Left ventricle myocardium superior (tissue), 1 donor: ENCODE data around the gene ADAM33. TPM values are rescaled to one million over a fixed set of nuclear protein-coding genes. Genes with fewer than 3 reads are reported as not detected.

ENCODE experiments used
- ATAC-seq: fragments of 200-7000 bp; cut with Tn5 transposase; one replicate; pipeline ENCODE4 v1.9.1; 2020; ENCODE audit warnings: mild to moderate bottlenecking, moderate library complexity
- DNase-seq: peaks from one replicate; pipeline ENCODE4 v3.0.0-alpha.2; 2020
- intact Hi-C: fragments of 100-400 bp; cut with micrococcal nuclease; formaldehyde crosslinking; loops from one replicate; pipeline ENCODE4 v1.11.0; 2022
- total RNA-seq: library from RNA; stranded (reverse); fragmentation: NEBNext Ultra II Directional; extraction: Animal tissue kit (Norgen Biotek cat#: 25700); gene quantifications from one replicate; pipeline ENCODE4 v1.2.1, GENCODE V29; 2021
- donor health status: DM: no; HTN: yes; CAD: no; lungs with severe emphysema.

Gene ADAM33
- total RNA-seq, 1 donor from 2014 or later = 12.2 TPM

DNA sequence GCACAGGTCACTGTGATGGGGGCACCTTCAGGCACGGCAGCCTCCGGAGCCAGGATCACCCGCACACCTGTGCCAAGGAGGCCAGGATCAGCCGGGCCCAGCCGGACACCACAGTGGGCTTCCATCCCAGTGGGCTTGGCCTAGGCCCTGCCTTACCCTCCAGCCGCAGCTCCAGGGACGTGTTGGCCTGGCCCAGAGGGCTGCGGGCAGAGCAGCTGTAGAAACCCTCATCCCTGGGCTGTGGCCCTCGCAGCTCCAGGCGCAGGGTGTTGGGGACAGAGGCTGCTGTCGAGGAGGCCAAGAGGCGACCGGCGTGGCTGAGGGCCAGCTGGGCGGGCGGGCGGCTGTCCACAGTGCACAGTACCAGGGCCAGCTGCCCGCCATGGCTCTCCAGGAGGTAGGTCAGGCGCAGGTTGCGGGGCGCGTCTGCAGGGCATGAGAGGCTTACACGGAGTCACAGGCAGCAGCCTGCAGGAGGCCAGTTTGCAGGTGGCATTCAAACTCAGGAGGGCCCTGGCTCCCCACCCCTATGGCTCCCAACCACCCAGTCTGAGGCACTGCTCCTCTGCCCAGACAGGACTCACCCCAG, 11.0 kb upstream of the ADAM33 start:
- peak; percentile 21 for DNase-seq
- intact Hi-C loops = no loop called here
- ATAC-seq = no peak

DNA sequence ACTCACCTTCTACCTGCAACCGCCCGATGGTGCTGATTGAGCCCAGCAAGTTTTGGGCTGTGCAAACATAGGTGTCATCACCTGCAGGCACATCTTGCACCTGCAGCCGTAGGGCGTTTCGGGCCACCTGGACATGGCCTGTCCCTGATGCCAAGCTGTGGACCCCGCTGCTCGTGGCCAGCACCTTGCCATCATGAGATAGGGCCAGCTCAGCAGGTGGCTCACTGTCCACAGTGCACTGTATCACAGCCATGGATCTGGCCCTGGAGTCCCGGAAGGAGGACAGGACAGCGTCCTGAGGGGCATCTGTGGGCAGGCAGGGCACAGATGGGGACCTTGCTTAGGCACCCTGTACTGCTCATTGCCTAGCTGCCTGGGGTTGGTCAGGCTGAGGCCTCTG, 10.1 kb upstream of the ADAM33 start:
- DNase-seq = no peak
- ATAC-seq = no peak
- intact Hi-C loops = no loop called here

DNA sequence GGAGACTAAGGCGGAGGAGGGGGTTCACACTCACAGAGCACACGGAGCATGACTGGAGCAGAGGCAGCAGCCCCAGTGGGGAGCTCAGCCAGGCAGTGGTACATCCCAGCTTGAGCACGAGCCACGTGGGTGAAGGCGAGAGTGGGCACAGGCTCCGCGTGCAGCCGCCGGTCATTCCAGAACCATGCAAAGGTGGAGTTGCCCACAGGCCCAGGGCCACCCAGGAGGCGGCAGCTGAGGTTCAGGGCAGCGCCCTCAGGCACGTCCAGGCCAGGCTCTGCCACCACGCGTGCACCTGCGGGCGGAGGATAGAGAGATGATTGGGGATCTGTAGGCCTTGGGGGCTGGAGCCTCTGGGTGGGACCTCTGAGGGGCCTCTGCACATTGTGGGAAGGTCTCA, 9.5 kb upstream of the ADAM33 start:
- intact Hi-C loops = no loop called here
- DNase-seq (no peak), ATAC-seq (no peak)

DNA sequence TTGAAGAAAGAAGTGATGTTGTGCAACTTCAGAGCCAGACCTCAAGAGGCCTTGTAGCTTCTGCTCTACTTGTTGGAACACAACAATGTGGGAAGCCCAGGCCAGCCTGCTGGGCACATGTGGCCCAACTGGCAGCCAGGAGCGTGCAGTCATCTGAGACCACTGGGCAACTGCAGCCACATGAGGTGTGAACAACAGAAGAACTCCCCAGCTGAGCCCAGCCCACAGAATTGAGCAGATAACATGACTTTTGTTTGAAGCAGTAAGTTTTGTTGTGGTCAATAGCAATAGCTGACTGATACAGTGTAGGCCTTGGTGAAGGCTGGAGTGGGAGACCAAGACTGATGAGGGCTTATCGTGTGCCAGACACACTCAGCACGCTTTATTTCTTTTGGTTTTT, 8.6 kb upstream of the ADAM33 start:
- ATAC-seq = no peak

DNA sequence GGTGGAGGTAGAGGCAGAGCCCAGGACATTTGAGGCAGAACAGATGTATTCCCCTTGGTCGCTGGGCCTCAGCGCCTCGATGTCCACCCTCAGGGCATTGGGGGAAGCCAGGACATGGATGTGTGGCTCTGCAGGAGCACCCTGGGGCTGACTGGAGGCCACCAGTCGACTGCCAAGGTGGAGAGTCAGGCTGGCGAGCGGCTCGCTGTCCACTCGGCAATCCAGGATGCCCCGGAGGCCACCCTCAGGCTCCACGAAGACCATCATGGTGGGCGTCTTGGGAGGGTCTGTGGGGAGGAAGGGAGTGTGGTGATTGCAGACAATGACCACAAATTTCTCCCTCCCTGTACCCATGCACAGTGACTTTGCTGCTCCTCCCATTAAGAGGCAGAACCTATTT, 8.2 kb upstream of the ADAM33 start:
- ATAC-seq (no peak), DNase-seq (no peak)
- intact Hi-C loops = no loop called here

More for the DNA sequence above, 8.6 kb upstream of the ADAM33 start:
- no peak for DNase-seq
- intact Hi-C loops = no loop called here

DNA sequence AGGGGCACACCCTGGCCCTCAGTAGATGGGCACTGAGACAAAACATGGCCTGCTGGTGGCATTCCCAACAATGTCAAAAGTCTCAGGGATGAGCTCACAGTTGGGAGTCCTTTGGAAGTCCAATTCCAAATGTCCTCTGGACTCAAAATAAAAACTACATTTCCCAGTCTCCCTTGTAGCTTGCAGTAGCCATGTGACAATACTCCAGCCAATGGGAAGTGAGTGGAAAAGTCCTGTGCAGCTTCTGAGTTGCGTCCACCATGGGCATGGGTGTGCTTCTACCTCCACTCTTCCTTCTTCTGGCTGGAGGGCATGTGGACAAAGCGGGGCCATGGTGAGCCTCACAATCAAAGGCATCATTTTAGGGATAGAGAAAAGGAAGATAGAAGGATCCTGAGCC, 5.8 kb upstream of the ADAM33 start:
- DNase-seq (peak; percentile 23), ATAC-seq (peak; percentile 79)
- intact Hi-C loops = no loop called here

DNA sequence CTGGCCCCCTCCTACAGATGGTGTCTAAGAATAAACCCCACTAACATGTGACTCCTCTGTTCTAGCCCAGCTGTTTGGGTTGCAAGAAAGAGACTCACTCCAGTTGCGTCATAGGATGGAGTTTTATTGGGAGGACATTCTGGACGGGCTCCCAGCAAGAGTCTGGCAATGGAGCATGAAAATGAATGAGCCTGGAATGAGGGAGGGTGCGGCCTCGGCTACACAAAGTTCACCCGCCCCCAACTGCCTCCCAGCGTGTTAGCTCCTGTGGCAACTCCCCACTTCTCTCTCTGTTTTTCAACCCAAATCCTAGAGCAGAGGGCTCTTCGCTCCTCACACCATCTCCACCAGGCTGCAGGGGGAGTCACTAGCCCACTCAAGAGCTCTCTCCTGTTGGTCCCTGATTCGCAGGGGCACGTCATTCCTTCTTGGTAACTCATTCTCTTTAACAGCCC, 5.1 kb upstream of the ADAM33 start:
- intact Hi-C loops = no loop called here
- ATAC-seq (peak; percentile 87), DNase-seq (peak; percentile 85)

DNA sequence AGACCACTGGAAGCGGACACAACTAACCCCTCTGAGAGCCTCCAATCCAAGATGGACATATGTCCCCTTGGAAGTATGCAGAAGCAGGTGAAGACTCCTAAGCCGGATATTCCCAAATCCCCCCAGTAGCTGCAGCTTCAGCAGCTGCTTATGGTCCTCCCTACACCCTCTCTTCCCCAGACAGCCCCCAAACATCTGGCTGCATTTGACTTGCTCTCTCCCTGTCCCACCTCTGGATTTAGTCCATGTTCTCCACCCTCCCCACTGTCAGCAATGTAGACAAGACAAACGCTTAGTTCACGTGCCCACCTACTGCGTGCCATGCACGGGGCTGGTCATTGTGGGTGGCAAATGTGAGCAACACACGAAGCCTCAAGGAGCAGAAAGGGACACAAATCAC, 4.6 kb upstream of the ADAM33 start:
- ATAC-seq = no peak
- intact Hi-C loops = no loop called here
- DNase-seq = no peak

DNA sequence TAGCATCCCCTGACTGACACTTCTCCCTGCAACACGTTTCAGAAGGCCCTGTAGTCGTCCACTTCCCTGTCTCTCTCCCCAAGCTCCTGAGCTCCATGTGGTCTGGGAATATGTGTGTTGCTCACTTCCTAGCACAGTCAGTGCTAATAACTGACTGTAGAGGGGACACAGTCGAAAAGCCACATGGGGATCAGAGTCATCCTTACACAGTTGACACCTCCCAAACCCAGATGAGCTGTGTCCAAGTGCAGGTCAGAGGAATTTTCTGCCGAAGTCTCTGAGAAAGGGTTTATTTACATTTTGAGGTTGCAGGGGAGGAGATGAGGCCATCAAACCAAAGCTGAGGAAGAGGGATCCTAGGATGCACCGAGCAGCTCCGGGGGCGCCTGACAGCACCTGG, 3.5 kb upstream of the ADAM33 start:
- intact Hi-C loops = no loop called here
- ATAC-seq (no peak), DNase-seq (peak; percentile 22)

DNA sequence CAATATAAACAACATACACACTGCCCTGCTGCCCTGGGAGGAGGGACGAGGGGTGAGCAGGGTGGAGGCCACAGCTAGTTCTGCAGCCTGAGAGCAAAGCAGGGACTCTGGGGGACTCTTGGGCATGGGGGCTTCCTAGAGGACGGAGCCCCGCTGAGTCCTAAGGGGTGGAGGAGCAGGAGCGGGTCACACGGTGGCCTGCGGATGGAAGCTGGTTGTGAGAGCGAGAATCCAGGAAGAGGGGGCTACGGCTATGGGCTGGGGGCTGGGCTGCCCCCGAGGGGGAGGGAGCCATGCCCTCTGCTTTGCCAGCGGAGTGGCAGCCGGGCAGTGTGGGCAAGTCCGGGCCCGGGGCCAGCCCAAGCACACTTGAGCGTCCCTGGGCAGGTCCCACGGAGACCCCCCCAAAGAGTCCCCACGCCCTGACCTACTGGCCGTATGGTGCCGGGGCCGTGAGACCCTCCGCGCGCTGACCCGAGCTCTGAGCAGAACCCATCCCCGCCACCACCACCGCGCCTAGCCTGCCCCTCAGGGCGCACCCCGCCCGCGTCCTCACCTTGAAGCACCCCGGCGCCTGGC, 369 bp downstream of the ADAM33 start:
- intact Hi-C loops = no loop called here
- DNase-seq = no peak
- ATAC-seq = no peak

DNA sequence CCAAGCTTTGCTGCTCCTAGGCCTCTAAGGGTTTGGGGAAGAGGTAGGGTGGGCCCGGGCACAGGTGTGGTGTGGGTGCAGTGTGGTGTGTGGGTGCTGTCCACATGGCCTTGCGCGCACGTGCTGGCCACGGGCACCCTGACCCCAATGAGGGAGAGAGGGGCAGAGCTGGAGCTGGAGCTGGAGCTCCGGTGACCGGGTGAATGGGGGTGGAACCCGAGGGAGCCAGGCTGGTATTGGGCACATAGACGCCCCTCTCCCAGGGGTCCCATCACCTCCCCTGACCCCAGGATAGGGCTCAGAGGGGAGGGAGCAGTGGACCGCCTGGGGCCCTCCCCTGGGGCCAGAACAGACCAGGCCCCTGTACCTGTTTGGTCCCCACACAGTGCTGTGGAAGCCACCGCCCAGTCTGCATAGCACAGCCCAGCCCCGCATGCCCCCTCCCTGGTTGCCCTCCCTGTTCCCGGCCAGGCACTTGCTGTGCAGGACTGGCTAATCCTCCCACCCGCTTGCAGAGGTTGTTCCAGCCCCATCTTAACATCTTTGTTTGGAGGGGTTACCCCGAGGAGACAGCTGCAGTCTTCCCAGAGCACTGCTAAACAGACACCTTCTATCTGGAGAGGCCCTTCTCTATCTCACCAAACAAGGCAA, 984 bp downstream of the ADAM33 start:
- intact Hi-C loops = no loop called here
- DNase-seq (no peak), ATAC-seq (peak; percentile 3)

DNA sequence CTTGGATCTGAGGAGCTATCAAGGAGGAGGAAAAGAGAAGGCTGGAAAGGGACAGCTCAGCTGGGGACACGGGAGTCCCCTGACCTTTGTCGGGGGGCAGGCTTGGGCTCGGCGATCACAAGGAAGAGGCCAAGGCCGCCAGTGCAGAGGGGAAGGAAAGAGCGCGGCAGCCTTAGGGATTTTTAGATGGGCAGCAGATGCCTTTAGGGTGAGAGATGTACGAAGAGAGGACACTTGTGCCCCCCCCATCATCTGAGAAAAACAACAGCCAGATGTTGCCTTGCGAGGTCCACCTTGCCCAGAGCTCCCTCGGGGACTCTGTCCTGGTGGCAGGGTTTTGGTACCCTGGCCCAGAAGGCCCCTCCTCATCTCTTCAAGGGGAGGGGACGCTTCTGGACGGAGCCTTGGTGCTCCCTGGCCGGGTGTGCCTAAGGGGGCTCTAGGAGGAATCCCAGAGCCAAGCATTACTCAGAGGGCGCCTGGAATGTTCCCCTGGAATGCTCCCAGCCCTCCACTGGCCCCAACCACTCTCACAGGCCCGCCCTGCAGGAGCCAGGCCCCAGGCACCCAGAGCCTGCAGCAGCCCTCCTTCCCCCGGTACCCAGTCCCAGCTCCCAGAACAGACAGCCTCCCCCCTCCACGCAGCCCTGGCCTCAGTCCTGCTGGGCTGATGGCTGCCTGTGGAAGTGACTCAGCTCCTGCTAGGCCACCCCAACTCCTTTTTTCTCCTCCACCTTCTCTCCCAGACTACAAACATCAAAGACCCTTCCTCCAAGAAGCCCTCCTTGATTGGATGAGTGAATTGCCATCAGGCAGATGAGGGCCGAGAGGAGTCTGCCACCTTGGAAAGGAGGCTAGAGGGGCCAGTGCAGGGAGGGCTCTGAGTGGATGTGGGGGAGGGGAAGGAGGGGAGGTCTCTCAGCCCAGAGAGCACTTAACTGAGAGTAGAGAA, 1.8 kb downstream of the ADAM33 start:
- DNase-seq = peak; percentile 68
- intact Hi-C loops = no loop called here
- ATAC-seq = peak; percentile 57

DNA sequence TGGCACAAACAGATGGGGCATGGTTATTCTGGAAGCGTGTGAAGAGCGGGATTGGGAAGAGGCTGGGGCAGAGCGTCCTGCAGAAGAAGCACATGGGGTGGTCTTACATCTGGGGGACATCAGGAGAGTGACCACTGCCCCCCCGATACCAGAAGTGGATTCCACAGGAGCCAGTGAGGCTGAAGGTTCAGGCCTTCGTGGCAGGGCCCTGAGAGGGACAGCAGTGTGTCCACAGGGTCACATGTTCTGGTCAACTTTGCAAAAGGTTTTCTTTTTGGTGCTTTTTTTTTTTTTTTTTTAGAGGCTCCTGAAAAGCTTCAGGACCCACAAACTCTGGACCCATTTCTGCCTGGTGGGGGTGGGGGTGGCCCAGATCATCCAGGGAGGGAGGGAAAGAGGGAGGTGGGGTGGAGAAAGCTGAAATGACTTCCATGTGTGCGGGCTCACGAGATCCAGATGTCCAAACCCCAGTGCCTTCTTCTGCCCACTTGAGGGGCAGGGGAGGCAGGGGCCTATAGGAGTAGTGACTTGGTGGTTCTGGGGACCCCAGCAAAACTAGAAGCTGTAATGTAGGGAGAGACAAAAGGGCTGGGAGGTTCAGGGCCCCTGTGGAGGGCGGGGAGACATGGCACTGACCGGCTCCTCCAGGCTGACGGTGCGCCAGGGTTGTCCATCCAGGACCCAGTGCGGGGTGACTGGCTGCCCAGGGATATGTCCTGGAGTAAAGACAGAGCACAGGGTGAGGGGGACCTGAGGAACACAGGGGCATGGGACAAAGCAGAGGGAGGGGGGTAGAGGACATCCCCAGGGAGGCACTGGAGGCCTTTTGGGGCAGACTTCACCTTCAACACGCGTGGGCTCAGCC, 2.7 kb downstream of the ADAM33 start:
- DNase-seq = peak; percentile 18
- ATAC-seq = no peak
- intact Hi-C loops = no loop called here

DNA sequence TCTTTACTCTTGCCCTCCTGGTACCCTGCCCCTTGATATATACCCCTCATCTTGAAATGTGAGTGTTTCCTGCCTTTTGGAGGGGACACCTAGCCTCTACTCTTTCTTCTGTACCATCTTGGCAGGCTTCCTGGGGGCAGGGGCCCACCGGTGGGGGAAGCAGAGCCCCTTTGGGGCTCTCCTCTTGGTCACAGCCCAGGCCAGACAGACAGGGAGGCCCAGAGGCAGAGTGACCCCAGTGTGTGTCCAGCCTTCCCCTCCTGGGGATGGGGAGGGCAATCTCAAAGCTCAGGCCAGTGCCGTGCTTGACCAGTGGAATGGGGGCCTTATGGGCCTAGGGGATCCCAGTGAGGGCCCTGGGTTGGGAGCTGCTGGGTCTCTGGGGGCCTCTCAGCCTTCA, 3.6 kb downstream of the ADAM33 start:
- intact Hi-C loops = no loop called here
- DNase-seq (peak; percentile 33), ATAC-seq (no peak)

DNA sequence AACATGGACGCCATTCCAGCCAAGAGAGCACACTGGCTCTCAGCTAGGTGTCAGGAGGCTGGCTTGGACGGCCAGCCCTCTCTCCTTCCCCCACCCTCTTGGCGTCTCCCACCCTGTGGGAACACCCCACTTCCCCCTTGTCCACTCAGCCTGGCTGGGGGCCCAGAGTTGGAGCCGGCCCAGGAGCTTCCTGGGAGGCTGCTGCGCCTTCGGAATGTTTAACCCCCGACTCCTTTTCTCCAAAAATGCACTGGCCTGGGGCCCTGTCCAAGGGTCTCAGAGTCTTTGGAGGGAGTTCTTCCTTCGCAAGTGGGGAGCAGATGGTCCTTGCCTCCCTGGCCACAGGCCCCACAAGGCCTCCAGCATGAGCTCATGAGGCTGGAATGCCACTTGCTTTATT, 4.1 kb downstream of the ADAM33 start:
- intact Hi-C loops = no loop called here
- peak; percentile 70 for DNase-seq
- no peak for ATAC-seq

DNA sequence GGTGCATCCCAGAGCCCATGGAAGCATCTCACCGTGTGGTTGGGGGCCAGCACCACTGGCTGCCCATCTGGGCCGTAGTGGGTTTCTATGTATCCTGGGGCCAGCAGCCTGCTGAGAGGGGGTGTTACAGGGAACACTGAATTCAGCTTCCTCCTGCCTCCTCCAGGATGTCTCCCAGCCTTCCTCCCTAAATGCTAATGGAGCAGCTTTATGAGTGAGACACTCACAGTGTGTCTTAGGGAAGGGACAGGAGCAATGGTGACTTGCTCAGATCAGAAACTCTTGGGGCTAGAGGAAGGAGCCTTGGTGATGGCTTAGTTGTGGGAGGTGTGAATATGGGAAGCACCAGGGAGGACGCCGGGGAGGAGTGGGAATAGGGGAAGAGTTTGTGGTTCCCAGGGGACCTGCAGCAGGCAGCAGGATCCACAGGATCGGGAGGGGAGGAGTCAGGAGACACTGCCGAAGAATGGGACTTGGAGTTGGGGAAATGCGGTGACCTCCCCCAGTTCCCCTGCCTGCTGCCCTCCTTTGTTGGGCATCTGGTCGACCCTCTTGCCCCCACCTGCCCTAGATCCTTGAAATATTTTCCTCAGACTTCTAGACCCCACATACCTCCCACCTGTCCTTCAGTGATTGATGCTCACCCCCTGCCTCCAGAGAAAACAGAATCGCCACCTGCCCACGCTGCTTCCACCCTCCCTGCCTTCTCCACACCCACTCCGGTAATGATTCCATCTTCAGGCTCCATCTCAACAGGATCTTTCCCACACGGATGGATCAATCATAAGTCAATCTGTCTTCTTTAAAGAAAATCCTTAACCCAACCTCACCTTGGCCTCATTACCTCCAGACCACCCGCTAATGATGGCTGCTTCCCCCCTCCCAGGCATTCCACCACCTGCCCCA, 6.6 kb downstream of the ADAM33 start:
- DNase-seq (no peak), ATAC-seq (no peak)
- intact Hi-C loops = no loop called here

DNA sequence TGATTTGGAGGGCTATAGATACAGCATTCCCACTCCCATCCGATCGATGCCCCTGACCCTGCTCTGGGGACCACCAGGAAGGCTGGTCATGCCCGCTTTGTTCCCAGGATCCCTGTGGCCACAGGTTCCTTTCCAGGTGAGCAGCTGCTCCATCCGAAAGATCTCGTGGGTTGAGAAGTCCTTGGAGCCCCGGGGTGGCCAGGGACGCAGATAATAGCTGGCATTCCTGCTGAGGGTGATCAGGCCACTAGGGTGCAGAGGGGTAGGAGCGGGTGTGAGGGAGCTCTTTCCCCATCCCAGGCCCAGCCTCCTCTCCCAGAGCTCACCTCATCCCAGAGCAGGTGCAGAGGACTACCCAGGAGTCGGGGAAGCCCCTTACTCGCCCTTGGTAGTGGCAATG, 7.4 kb downstream of the ADAM33 start:
- intact Hi-C loops = no loop called here
- ATAC-seq = no peak
- DNase-seq = peak; percentile 7
